HEK293 (cell line): ENCODE results near the gene APBB2.

Experiments
- CTCF ChIA-PET: fragments of 350-600 bp; formaldehyde crosslinking; extraction: SDS; loops from one replicate; lab custom pipeline; 2021; ENCODE audit warnings: antibody characterized with exemption; lab: Yijun Ruan, JAX
- POLR2A ChIA-PET: fragments of 300-600 bp; formaldehyde crosslinking; extraction: SDS; loops from one replicate; lab custom pipeline; 2020; ENCODE audit warnings: antibody characterized with exemption, inconsistent platforms; lab: Yijun Ruan, JAX
- H3K27ac ChIP-seq: fragments of 200-500 bp; sonication (Bioruptor generic); 2 replicates; pipeline ENCODE4 v1.5.1; 2014; ENCODE audit warnings: low read depth, low read length, control low read depth, inconsistent platforms; ENCODE audit errors: extremely low read depth
- H3K36me3 ChIP-seq, 2 experiments: fragments of 200-500 bp in 1 of 2; sonication (Bioruptor generic) in 1 of 2; 1 replicate in 1 of 2; 2 replicates in 1 of 2; pipeline ENCODE4 v1.5.1; 2014 to 2017; ENCODE audit warnings: inconsistent platforms in 2 of 2, low read length in 2 of 2; ENCODE audit not compliant: control insufficient read depth in 2 of 2, insufficient read depth in 1 of 2
- H3K4me1 ChIP-seq: fragments of 200-500 bp; sonication (Bioruptor generic); 2 replicates; pipeline ENCODE4 v1.5.1; 2014; ENCODE audit warnings: mild to moderate bottlenecking, low read length, inconsistent platforms; ENCODE audit not compliant: control insufficient read depth, insufficient read depth
- H3K4me3 ChIP-seq: 2 replicates; pipeline ENCODE4 v1.5.1; 2011; ENCODE audit warnings: low read depth, mild to moderate bottlenecking, control low read depth, low read length, moderate library complexity
- H3K9me3 ChIP-seq: fragments of 200-500 bp; sonication (Bioruptor generic); 2 replicates; pipeline ENCODE4 v1.5.1; 2014; ENCODE audit warnings: low read depth, low read length, inconsistent platforms; ENCODE audit not compliant: control insufficient read depth, insufficient read depth
- BCL6B ChIP-seq: fragments of 450-650 bp; formaldehyde crosslinking; IDR thresholded peaks from 2 replicates; pipeline ENCODE4 v1.5.1; 2017; ENCODE audit warnings: missing biosample characterization, missing genetic modification characterization
- CTCF ChIP-seq: fragments of 450-650 bp; formaldehyde crosslinking; IDR thresholded peaks from 2 replicates; pipeline ENCODE4 v1.5.1; 2016; ENCODE audit warnings: missing biosample characterization, missing genetic modification characterization
- GFI1B ChIP-seq: fragments of 450-650 bp; formaldehyde crosslinking; IDR thresholded peaks from 2 replicates; pipeline ENCODE4 v1.5.1; 2016; ENCODE audit warnings: missing biosample characterization, missing genetic modification characterization
- GLIS2 ChIP-seq: fragments of 450-650 bp; formaldehyde crosslinking; IDR thresholded peaks from 2 replicates; pipeline ENCODE4 v1.5.1; 2016; ENCODE audit warnings: missing biosample characterization, missing genetic modification characterization
- HOXD13 ChIP-seq: sonication (generic); formaldehyde crosslinking; IDR thresholded peaks from 2 replicates; pipeline ENCODE4 v1.8.0; 2022; ENCODE audit warnings: missing genetic modification reagents, borderline replicate concordance
- KLF10 ChIP-seq: fragments of 450-650 bp; IDR thresholded peaks from 2 replicates; pipeline ENCODE4 v1.5.1; 2018; ENCODE audit warnings: missing biosample characterization, mild to moderate bottlenecking, missing genetic modification characterization
- KLF17 ChIP-seq: fragments of 450-650 bp; formaldehyde crosslinking; IDR thresholded peaks from 2 replicates; pipeline ENCODE4 v1.5.1; 2016; ENCODE audit warnings: missing biosample characterization, missing genetic modification characterization
- OSR2 ChIP-seq: fragments of 450-650 bp; formaldehyde crosslinking; IDR thresholded peaks from 2 replicates; pipeline ENCODE4 v1.5.1; 2016; ENCODE audit warnings: missing biosample characterization, missing genetic modification characterization
- TCF7L2 ChIP-seq: IDR thresholded peaks from 2 replicates; pipeline ENCODE4 v1.6.1; 2011; ENCODE audit warnings: low read depth, mild to moderate bottlenecking, inconsistent platforms, low read length, moderate library complexity, borderline replicate concordance
- ZBTB17 ChIP-seq: fragments of 450-650 bp; formaldehyde crosslinking; IDR thresholded peaks from 2 replicates; pipeline ENCODE4 v1.5.1; 2016; ENCODE audit warnings: missing biosample characterization, missing genetic modification characterization
- ZBTB48 ChIP-seq: fragments of 450-650 bp; formaldehyde crosslinking; IDR thresholded peaks from 2 replicates; pipeline ENCODE4 v1.5.1; 2016; ENCODE audit warnings: missing biosample characterization, missing genetic modification characterization
- ZBTB49 ChIP-seq: fragments of 450-650 bp; formaldehyde crosslinking; IDR thresholded peaks from 2 replicates; pipeline ENCODE4 v1.5.1; 2016; ENCODE audit warnings: missing biosample characterization, missing genetic modification characterization, low read depth
- ZFP69B ChIP-seq: fragments of 450-650 bp; formaldehyde crosslinking; IDR thresholded peaks from 2 replicates; pipeline ENCODE4 v1.5.1; 2016; ENCODE audit warnings: missing biosample characterization, missing genetic modification characterization
- ZNF18 ChIP-seq: fragments of 450-650 bp; formaldehyde crosslinking; IDR thresholded peaks from 2 replicates; pipeline ENCODE4 v1.5.1; 2016; ENCODE audit warnings: missing biosample characterization, missing genetic modification characterization
- ZNF362 ChIP-seq: fragments of 450-650 bp; formaldehyde crosslinking; IDR thresholded peaks from 2 replicates; pipeline ENCODE4 v1.5.1; 2016; ENCODE audit warnings: missing biosample characterization, missing genetic modification characterization
- ZNF394 ChIP-seq: fragments of 450-650 bp; formaldehyde crosslinking; IDR thresholded peaks from 2 replicates; pipeline ENCODE4 v1.5.1; 2016; ENCODE audit warnings: missing biosample characterization, missing genetic modification characterization, mild to moderate bottlenecking, moderate library complexity, borderline replicate concordance
- ZNF488 ChIP-seq: fragments of 450-650 bp; formaldehyde crosslinking; IDR thresholded peaks from 2 replicates; pipeline ENCODE4 v1.5.1; 2016; ENCODE audit warnings: missing biosample characterization, missing genetic modification characterization
- ZNF654 ChIP-seq: fragments of 450-650 bp; formaldehyde crosslinking; IDR thresholded peaks from 2 replicates; pipeline ENCODE4 v1.5.1; 2016; ENCODE audit warnings: low read depth, missing biosample characterization, missing genetic modification characterization
- ZNF692 ChIP-seq: fragments of 450-650 bp; formaldehyde crosslinking; IDR thresholded peaks from 2 replicates; pipeline ENCODE4 v1.5.1; 2016; ENCODE audit warnings: missing biosample characterization, missing genetic modification characterization
- ZNF76 ChIP-seq: fragments of 450-650 bp; formaldehyde crosslinking; IDR thresholded peaks from 2 replicates; pipeline ENCODE4; 2016; ENCODE audit warnings: low read depth, missing biosample characterization, missing genetic modification characterization, borderline replicate concordance
- ZNF768 ChIP-seq: fragments of 450-650 bp; formaldehyde crosslinking; IDR thresholded peaks from 2 replicates; pipeline ENCODE4 v1.5.1; 2018; ENCODE audit warnings: missing biosample characterization, mild to moderate bottlenecking, missing genetic modification characterization
- ZNF830 ChIP-seq: fragments of 450-650 bp; IDR thresholded peaks from 2 replicates; pipeline ENCODE4 v1.5.0; 2018; ENCODE audit warnings: missing biosample characterization, missing genetic modification characterization, low read depth, mild to moderate bottlenecking, moderate library complexity
- ZSCAN18 ChIP-seq: fragments of 450-650 bp; formaldehyde crosslinking; IDR thresholded peaks from 2 replicates; pipeline ENCODE4 v1.5.1; 2016; ENCODE audit warnings: missing biosample characterization, missing genetic modification characterization

Gene APBB2

GRCh38 chr4:40962551-40963180, 251.7 kb downstream of the APBB2 start (continued):
- TF ChIP-seq ZNF830 (tag by site-specific recombination) (no peak), ZNF76 (no peak), ZNF692 (tag by site-specific recombination) (no peak), BCL6B (tag by site-specific recombination) (no peak), OSR2 (tag by site-specific recombination) (no peak), ZNF654 (tag by site-specific recombination) (no peak), ZBTB17 (tag by site-specific recombination) (no peak)

- Histone ChIP-seq H3K36me3 (no peaks in the 10 kb centered on the region), H3K4me3 (no peak overlapping the region), H3K27ac (no peak overlapping the region), H3K9me3 (no peaks in the 10 kb centered on the region), H3K4me1 (no peaks in the 10 kb centered on the region)
- ChIA-PET POLR2A (no interaction called here), CTCF (interaction anchor here (1.6 kb wide), 1 partner anchor 13 kb away, joined by 3 read pairs; no protein-coding TSS in a partner anchor)
- no peak for TF ChIP-seq ZNF768
- no peak for TF ChIP-seq KLF10 (tag by site-specific recombination)
- no peak for TF ChIP-seq ZFP69B (tag by site-specific recombination)
- TF ChIP-seq GLIS2 (tag by site-specific recombination), result no peak
- no peak for TF ChIP-seq ZNF488 (tag by site-specific recombination)
- no peak for TF ChIP-seq ZBTB48 (tag by site-specific recombination)
- TF ChIP-seq ZBTB49, result no peak
- TF ChIP-seq CTCF (tag by site-specific recombination), result no peak
- TF ChIP-seq KLF17 (tag by site-specific recombination), result no peak
- no peak for TF ChIP-seq ZSCAN18 (tag by site-specific recombination)
- no peak for TF ChIP-seq ZNF394 (tag by site-specific recombination)
- TF ChIP-seq HOXD13 (CRISPR knock-in tag), result no peak
- no peak for TF ChIP-seq OSR2 (tag by site-specific recombination)
- no peak for TF ChIP-seq GFI1B (tag by site-specific recombination)
- TF ChIP-seq ZNF18 (tag by site-specific recombination), result no peak
- no peak for TF ChIP-seq ZNF362
- no peak for TF ChIP-seq TCF7L2
Observed at GRCh38 chr4:40960941-40961340, 253.4 kb downstream of the APBB2 start.
